Glutamatergic neuron (in vitro differentiated cells): Measurements from ENCODE around the gene CHD2. TPM values are rescaled to one million over a fixed set of nuclear protein-coding genes. Genes with fewer than 3 reads are reported as not detected.

Experiments used
- DNase-seq: peaks from one replicate; pipeline ENCODE4 v3.0.0; 2022
- H3K27ac Mint-ChIP-seq: one replicate; pipeline ENCODE4 v1.8.0; 2020; ENCODE audit warnings: mild to moderate bottlenecking, mixed read lengths, inconsistent platforms; ENCODE audit not compliant: unreplicated experiment
- H3K27me3 Mint-ChIP-seq: one replicate; pipeline ENCODE4 v1.8.0; 2020; ENCODE audit warnings: mild to moderate bottlenecking, moderate library complexity, mixed read lengths, inconsistent platforms; ENCODE audit not compliant: unreplicated experiment
- H3K36me3 Mint-ChIP-seq: one replicate; pipeline ENCODE4 v1.8.0; 2020; ENCODE audit warnings: mild to moderate bottlenecking, mixed read lengths, inconsistent platforms; ENCODE audit not compliant: unreplicated experiment
- H3K4me1 Mint-ChIP-seq: one replicate; pipeline ENCODE4 v1.8.0; 2020; ENCODE audit warnings: mild to moderate bottlenecking, low read depth, mixed read lengths, inconsistent platforms; ENCODE audit not compliant: unreplicated experiment
- H3K4me3 Mint-ChIP-seq: one replicate; pipeline ENCODE4 v1.8.0; 2020; ENCODE audit warnings: mild to moderate bottlenecking, mixed read lengths, inconsistent platforms; ENCODE audit not compliant: unreplicated experiment
- H3K9me3 Mint-ChIP-seq: one replicate; pipeline ENCODE4 v1.8.0; 2020; ENCODE audit warnings: mild to moderate bottlenecking, moderate library complexity, mixed read lengths, inconsistent platforms; ENCODE audit not compliant: unreplicated experiment
- CTCF ChIP-seq: fragments of 200-600 bp; sonication (generic); IDR thresholded peaks from one replicate; pipeline ENCODE4 v1.5.0; 2021; ENCODE audit not compliant: partially characterized antibody, unreplicated experiment
- total RNA-seq: library from RNA; stranded (reverse); fragmentation: NEBNext Ultra II Directional; extraction: Animal tissue kit (Norgen Biotek cat#: 25700); gene quantifications from one replicate; pipeline ENCODE4 v1.2.1, GENCODE V29; 2021; ENCODE audit not compliant: unreplicated experiment

The CHD2 gene
- total RNA-seq, 1 donor from 2014 or later, result 201 TPM

DNA sequence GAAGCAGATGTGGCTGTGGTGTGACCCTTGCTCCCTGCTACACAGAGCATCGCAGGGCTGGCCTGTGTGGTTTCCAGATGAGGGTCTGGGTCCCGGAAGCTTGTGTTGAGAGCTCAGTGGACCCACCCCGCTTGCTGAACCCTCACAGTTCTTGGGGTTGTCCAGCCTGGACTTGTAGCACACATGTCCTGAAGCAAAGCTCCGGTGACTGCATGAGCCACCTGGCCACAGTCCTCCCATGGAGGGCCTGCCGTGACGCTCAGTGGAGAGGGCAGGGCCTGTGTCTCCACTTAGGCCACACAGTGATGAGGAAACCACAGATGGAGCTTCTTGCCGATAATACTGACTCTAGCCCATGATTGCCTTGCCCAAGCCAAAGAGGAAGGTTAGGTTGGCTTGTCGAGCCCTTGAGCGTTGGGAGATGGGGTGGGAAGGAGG, 126.3 kb downstream of the CHD2 start:
- Mint-ChIP-seq H3K27me3 (peaks cover 15% of the 10 kb centered on the region), H3K27ac (peak overlapping the region; percentile 31), H3K36me3 (peaks cover 9% of the 10 kb centered on the region)

DNA sequence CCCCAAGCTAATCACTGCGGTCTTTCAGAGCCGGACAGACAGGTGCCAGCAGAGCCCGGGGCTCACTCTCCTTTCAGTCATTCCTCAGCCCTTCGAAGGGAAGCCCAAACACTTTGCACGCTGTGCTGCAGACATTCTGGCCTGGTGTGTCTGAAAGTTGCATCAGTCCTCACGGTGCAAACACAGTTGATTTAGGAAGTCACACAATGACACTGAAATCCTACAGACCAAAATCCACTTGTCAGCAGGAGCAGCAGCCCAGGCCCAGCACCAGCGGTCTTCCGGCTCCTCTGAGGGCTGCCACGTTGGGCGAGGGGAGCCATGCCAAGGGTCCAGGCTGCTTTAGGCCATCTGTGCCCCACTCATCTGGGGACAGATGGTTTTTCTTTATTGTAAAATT, 127.3 kb downstream of the CHD2 start:
- Mint-ChIP-seq H3K4me3 (no peak overlapping the region), H3K4me1 (peaks cover 30% of the 10 kb centered on the region), H3K9me3 (peaks cover 18% of the 10 kb centered on the region), H3K27me3 (peaks cover 16% of the 10 kb centered on the region), H3K27ac (no peak overlapping the region), H3K36me3 (peaks cover 9% of the 10 kb centered on the region)
- TF ChIP-seq CTCF, result no peak
- no peak for DNase-seq

More for the DNA sequence above, 126.3 kb downstream of the CHD2 start:
- no peak overlapping the region for H3K4me3 Mint-ChIP-seq
- DNase-seq, result no peak
- peaks cover 16% of the 10 kb centered on the region for H3K9me3 Mint-ChIP-seq
- no peak for TF ChIP-seq CTCF
- H3K4me1 Mint-ChIP-seq, result peaks cover 30% of the 10 kb centered on the region

DNA sequence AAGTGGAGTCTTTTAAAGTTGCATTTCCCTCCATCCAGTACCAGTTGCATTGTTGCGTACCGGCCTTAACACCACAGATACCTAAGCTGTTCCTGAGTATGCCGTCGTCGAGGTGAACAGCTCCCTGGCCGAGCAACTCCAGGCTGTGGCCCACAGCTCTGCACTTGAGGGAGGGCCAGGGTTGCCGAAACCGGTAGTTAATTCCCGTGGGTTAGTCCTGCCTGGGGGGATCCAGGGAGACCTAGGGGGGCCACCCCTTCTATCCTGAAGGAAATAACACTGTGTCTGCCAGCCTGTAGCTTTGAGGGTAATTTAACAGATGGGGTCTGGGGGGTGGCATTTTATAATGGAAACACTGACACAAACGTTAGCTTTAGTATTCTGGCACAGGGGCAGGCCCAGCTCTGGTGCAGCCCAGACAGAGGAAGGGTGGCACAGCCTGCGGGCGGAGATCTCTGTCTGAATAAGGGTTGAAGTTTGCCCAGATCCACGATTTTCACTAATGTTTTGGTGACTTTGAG, 128.0 kb downstream of the CHD2 start:
- peak overlapping the region; percentile 20 for H3K4me3 Mint-ChIP-seq
- DNase-seq, result no peak
- peaks cover 24% of the 10 kb centered on the region for H3K4me1 Mint-ChIP-seq
- peaks cover 2% of the 10 kb centered on the region for H3K36me3 Mint-ChIP-seq
- H3K9me3 Mint-ChIP-seq, result peaks cover 16% of the 10 kb centered on the region
- H3K27me3 Mint-ChIP-seq, result peaks cover 14% of the 10 kb centered on the region
- peak overlapping the region; percentile 84 for H3K27ac Mint-ChIP-seq
- no peak for TF ChIP-seq CTCF

DNA sequence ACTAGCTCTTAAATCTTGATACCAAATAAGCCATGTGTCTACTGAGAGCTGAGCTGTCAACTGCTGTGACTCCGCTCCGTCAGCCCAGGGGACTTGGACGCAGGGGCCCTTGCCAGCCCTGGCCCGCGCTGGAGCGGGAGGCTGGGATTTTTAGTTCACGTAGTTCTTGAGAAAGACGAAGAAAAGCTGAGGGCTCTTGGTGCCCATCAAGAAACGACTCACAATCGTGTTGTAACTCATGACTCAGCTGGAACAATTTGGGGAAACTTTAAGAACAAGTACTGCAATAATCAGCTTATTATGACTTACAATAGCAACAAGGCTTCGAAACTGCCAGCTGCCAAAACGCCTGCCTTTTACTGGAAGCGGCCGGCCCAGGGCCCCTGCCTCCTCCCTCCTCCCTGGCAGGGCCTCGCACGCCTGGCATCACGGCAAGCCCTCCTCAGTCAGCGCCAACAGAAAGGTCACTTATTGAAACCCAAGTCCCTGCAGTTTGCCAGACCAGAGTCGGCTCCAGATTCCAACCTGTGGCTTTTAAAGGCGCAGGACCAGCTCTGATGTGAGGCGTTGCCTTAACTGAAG, 128.6 kb downstream of the CHD2 start:
- Mint-ChIP-seq H3K27me3 (peaks cover 11% of the 10 kb centered on the region), H3K4me1 (peaks cover 24% of the 10 kb centered on the region), H3K27ac (peak overlapping the region; percentile 84), H3K4me3 (peak overlapping the region; percentile 20), H3K9me3 (peaks cover 16% of the 10 kb centered on the region), H3K36me3 (no peaks in the 10 kb centered on the region)
- DNase-seq, result no peak
- no peak for TF ChIP-seq CTCF

DNA sequence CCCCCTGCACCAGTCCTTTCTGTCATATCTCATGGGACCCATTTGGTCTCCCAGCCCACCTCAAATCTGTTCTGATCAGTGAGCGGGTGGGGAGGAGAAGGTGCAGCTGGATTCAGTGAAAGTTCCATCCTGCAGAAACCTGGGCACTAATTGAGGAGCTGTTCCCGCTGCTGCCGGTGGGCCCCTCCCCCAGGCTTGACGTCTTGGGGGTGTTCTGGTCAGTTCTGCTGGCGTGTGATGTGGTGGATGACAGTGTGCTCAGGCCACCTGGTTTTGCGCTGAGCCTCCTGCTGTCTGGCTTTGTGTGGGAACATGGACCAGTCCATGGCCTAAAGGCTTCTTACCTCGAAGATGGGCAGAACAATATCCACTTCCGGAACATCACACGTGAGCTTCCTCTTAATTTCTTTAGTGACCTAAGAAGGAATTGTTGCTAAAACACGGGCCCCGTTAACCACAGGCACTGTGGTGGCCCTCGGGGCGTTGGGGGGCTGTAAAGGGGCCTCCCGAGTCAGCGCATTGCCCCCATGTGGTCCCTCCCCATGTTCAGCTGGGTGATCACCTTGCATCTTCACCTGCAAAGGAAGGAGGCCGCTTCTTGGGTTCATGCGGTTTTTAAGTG, 129.2 kb downstream of the CHD2 start:
- H3K4me1 Mint-ChIP-seq, result peaks cover 24% of the 10 kb centered on the region
- peaks cover 15% of the 10 kb centered on the region for H3K9me3 Mint-ChIP-seq
- DNase-seq, result no peak
- H3K27me3 Mint-ChIP-seq, result peaks cover 15% of the 10 kb centered on the region
- H3K27ac Mint-ChIP-seq, result peak overlapping the region; percentile 69
- H3K4me3 Mint-ChIP-seq, result peak overlapping the region; percentile 55
- no peak for TF ChIP-seq CTCF
- H3K36me3 Mint-ChIP-seq, result no peaks in the 10 kb centered on the region
